PC-9 (cell line): ENCODE measurements around the gene DBNL. TPM values are rescaled to one million over a fixed set of nuclear protein-coding genes. Genes with fewer than 3 reads are reported as not detected.

Experiments used
- BruUV-seq: library from RNA; stranded (reverse); fragments of 400-500 nt; replicated peaks from 2 replicates; lab custom pipeline; 2021; lab: Mats Ljungman, UMichigan
- CTCF ChIA-PET: fragments of 300-600 bp; sonication (Branson Sonifier 250); formaldehyde crosslinking; loops from one replicate; lab custom pipeline; 2022; ENCODE audit warnings: antibody characterized with exemption; lab: Charles Lee
- POLR2A ChIA-PET: fragments of 300-600 bp; sonication (Branson Sonifier 250); formaldehyde crosslinking; loops from one replicate; lab custom pipeline; 2022; ENCODE audit warnings: antibody characterized with exemption; ENCODE audit not compliant: unreplicated experiment; lab: Charles Lee
- DNase-seq, 2 experiments: peaks; one replicate each; pipeline versions ENCODE4 v3.0.0 to v3.0.0-alpha.2; 2015 to 2022; ENCODE audit warnings: mixed read lengths in 1 of 2
- H2AFZ ChIP-seq: fragments of 200-600 bp; sonication (generic); 2 replicates; pipeline ENCODE4 v1.8.1; 2017; ENCODE audit warnings: antibody characterized with exemption
- H3F3A ChIP-seq: fragments of 200-600 bp; sonication (generic); 2 replicates; pipeline ENCODE4 v1.8.1; 2017; ENCODE audit warnings: antibody characterized with exemption, mild to moderate bottlenecking, low read depth; ENCODE audit not compliant: insufficient read depth
- H3K27ac ChIP-seq: fragments of 200-600 bp; sonication (generic); 2 replicates; pipeline ENCODE4 v1.6.1; 2016; ENCODE audit warnings: mixed run types
- H3K27me3 ChIP-seq: fragments of 200-600 bp; sonication (generic); 2 replicates; pipeline ENCODE4 v1.6.1; 2016; ENCODE audit warnings: low read depth, mixed run types; ENCODE audit not compliant: insufficient read depth
- H3K36me3 ChIP-seq: fragments of 200-600 bp; sonication (generic); 2 replicates; pipeline ENCODE4 v1.6.1; 2016; ENCODE audit warnings: low read depth, mixed run types
- H3K4me1 ChIP-seq: fragments of 200-600 bp; sonication (generic); replicated peaks from 2 replicates; pipeline ENCODE4 v1.6.1; 2016; ENCODE audit warnings: mixed run types; ENCODE audit not compliant: insufficient read depth
- H3K4me2 ChIP-seq: fragments of 200-600 bp; sonication (generic); 2 replicates; pipeline ENCODE4 v1.6.1; 2017; ENCODE audit warnings: mixed run types
- H3K4me3 ChIP-seq: fragments of 200-600 bp; sonication (generic); 2 replicates; pipeline ENCODE4 v1.6.1; 2016; ENCODE audit warnings: mixed run types
- H3K79me2 ChIP-seq: fragments of 200-600 bp; sonication (generic); 2 replicates; pipeline ENCODE4 v1.6.1; 2017; ENCODE audit warnings: low read depth, mixed run types
- H3K9me2 ChIP-seq: fragments of 200-600 bp; sonication (generic); 2 replicates; pipeline ENCODE4 v1.8.1; 2017; ENCODE audit warnings: mild to moderate bottlenecking; ENCODE audit not compliant: insufficient read depth
- H3K9me3 ChIP-seq: fragments of 200-600 bp; sonication (generic); 2 replicates; pipeline ENCODE4 v1.8.1; 2016; ENCODE audit warnings: low read depth; ENCODE audit not compliant: insufficient read depth
- H4K20me1 ChIP-seq: fragments of 200-600 bp; sonication (generic); 2 replicates; pipeline ENCODE4 v1.8.1; 2017; ENCODE audit not compliant: insufficient read depth
- EZH2 ChIP-seq: fragments of 200-600 bp; sonication (generic); IDR thresholded peaks from 2 replicates; pipeline ENCODE4 v1.8.0; 2017; ENCODE audit warnings: antibody characterized with exemption, low read depth
- intact Hi-C: fragments of 100-400 bp; cut with micrococcal nuclease; formaldehyde crosslinking; loops from one replicate; pipeline ENCODE4 v1.10.0; 2022; ENCODE audit not compliant: unreplicated experiment
- total RNA-seq: library from RNA; stranded (reverse); gene quantifications from 2 replicates; pipeline ENCODE4 v1.2.3, GENCODE V29; 2021
- TF ChIP-seq, protein P1 (sequence below): fragments of 200-600 bp; sonication (generic); conservative IDR thresholded peaks from 2 replicates; pipeline ENCODE4 v1.6.1; 2017; ENCODE audit warnings: mixed run types, antibody characterized with exemption, mild to moderate bottlenecking, moderate library complexity

The DBNL gene
- total RNA-seq, 1 experiment from 2014 or later: 70.7 TPM

- intact Hi-C loops: no loop called here
- TF ChIP-seq, protein P1, sequence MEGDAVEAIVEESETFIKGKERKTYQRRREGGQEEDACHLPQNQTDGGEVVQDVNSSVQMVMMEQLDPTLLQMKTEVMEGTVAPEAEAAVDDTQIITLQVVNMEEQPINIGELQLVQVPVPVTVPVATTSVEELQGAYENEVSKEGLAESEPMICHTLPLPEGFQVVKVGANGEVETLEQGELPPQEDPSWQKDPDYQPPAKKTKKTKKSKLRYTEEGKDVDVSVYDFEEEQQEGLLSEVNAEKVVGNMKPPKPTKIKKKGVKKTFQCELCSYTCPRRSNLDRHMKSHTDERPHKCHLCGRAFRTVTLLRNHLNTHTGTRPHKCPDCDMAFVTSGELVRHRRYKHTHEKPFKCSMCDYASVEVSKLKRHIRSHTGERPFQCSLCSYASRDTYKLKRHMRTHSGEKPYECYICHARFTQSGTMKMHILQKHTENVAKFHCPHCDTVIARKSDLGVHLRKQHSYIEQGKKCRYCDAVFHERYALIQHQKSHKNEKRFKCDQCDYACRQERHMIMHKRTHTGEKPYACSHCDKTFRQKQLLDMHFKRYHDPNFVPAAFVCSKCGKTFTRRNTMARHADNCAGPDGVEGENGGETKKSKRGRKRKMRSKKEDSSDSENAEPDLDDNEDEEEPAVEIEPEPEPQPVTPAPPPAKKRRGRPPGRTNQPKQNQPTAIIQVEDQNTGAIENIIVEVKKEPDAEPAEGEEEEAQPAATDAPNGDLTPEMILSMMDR: no peak
- TF ChIP-seq EZH2: no peak
- no TSS peak for BruUV-seq
- POLR2A ChIA-PET: no interaction called here
- no peaks in the 10 kb centered on the region for H3K4me1 ChIP-seq
- H3K9me3 ChIP-seq: no peaks in the 10 kb centered on the region
- no peak overlapping the region for H3K27ac ChIP-seq
- no peak overlapping the region for H3K4me2 ChIP-seq
- no peaks in the 10 kb centered on the region for H3K27me3 ChIP-seq
- no peaks in the 10 kb centered on the region for H3K9me2 ChIP-seq
- CTCF ChIA-PET: interaction anchor here (0.5 to 0.6 kb wide), 2 partner anchors 173 to 355 kb away, joined by 3 to 17 read pairs; partner anchors contain the start of gene UBE2D4
- DNase-seq: no peak
- H3K79me2 ChIP-seq: no peaks in the 10 kb centered on the region
- H4K20me1 ChIP-seq: no peaks in the 10 kb centered on the region
- no peaks in the 10 kb centered on the region for H3K36me3 ChIP-seq
- no peak overlapping the region for H3K4me3 ChIP-seq
- H3F3A ChIP-seq: no peaks in the 10 kb centered on the region
- no peak overlapping the region for H2AFZ ChIP-seq
These were observed 55.2 kb downstream of the DBNL start for GRCh38 chr7:44099669-44100068.

DNA sequence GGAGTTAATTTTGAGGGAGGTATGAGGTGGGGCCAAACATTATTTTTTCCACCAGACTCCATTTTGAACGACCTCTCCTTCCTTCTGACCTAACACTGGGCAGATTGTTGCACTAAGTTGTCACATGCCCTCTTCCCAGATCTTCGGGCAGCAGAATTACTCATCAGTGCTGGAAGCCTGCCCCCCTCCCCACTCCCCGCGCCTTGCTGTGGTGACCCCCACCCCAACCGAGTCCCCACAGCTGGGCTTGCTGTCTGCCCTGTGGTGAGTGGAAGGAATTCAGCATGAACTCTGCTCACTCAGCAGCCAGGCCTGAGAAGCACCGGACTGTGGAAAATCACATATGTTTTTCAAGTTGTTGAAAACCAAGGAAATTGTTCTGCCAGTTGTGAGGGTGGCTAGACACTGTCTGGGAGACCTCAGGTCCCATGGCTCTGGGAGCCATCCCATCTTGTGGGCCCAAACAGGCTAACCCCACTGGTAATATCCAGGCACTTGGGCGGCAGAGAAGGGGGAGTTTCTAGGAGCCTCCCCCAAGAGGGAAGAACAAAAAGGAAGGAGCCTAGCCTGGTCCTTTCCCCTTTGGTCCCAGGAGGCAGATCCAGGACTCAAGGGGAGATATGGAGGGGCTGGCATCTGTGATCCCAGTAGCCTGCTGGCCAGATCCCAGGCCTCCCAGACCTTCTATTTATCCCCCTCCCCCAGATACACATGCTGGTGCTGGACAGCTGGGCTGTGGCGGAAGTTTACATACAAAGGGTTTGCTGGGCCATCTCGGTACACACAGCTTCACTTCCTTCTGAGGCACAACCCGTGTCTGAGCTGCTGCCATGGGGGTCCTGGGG is 56.2 kb downstream of the DBNL start:
- H3F3A ChIP-seq: peaks cover 2% of the 10 kb centered on the region; the same call in 1 of the 2 replicates
- CTCF ChIA-PET: no interaction called here
- TF ChIP-seq, protein P1: no peak
- no peak for TF ChIP-seq EZH2
- H3K27ac ChIP-seq: no peak overlapping the region
- H3K9me3 ChIP-seq: no peaks in the 10 kb centered on the region
- DNase-seq: no peak
- 0 out of 2 replicates have a peak, but pooled peaks cover 7% of the 10 kb centered on the region for H3K4me1 ChIP-seq
- peak overlapping the region; percentile 34; the same call in 1 of the 2 replicates for H2AFZ ChIP-seq
- H3K4me3 ChIP-seq: no peak overlapping the region
- H4K20me1 ChIP-seq: no peaks in the 10 kb centered on the region
- no peaks in the 10 kb centered on the region for H3K9me2 ChIP-seq
- no peaks in the 10 kb centered on the region for H3K79me2 ChIP-seq
- no peak overlapping the region for H3K4me2 ChIP-seq
- POLR2A ChIA-PET: no interaction called here
- no TSS peak for BruUV-seq
- intact Hi-C loops: no loop called here
- H3K36me3 ChIP-seq: no peaks in the 10 kb centered on the region
- H3K27me3 ChIP-seq: no peaks in the 10 kb centered on the region

DNA sequence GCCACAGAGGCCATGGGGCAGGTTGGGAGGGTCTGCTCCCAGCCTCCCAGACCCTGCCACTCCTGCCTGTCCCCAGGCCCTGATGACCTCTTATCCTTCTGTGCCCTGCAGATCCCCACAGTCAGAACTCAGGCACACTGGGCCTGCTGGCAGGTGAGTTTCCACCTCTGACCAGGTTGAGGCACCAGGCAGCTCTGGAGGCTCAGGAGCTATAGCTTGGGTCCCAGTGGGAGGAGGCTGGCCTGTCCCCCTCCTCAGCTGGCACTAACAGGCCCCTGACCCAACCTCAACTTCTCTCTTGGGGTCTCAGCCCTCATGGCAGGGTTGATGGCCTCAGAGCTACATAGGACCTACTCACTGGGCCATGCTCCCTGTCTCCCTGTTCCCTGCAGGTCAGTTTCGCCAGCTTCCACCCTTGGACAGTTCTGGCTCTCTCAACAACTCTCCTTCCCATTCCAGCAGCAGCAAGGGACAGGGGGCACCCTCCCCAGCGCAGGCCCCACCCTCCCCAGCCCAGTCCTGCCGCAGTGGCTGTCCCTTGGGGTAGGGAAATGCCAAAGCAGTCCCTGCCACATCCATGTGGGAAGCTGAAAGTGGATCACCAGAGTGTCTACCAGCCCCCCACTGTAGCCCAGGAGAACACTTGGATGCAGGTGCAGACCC is 56.9 kb downstream of the DBNL start:
- POLR2A ChIA-PET: no interaction called here
- Histone ChIP-seq H3K9me2 (no peaks in the 10 kb centered on the region), H2AFZ (no peak overlapping the region), H3K36me3 (no peaks in the 10 kb centered on the region), H3K27me3 (no peaks in the 10 kb centered on the region), H3K4me2 (no peak overlapping the region), H3K79me2 (no peaks in the 10 kb centered on the region), H3F3A (peaks cover 5% of the 10 kb centered on the region; the same call in 1 of the 2 replicates), H3K9me3 (no peaks in the 10 kb centered on the region), H3K4me3 (no peak overlapping the region), H4K20me1 (no peaks in the 10 kb centered on the region), H3K4me1 (0 out of 2 replicates have a peak, but pooled peaks cover 7% of the 10 kb centered on the region), H3K27ac (no peak overlapping the region)
- no TSS peak for BruUV-seq
- CTCF ChIA-PET: no interaction called here
- TF ChIP-seq, protein P1: no peak
- no peak for TF ChIP-seq EZH2
- DNase-seq: no peak
- intact Hi-C loops: no loop called here
